HL-60 (cell line): Measurements from ENCODE around the gene LTBR.

Experiments
- DNase-seq, 2 experiments: peaks; one replicate each; pipeline ENCODE4 v3.0.0-alpha.2; 2010 to 2020; ENCODE audit warnings: low read depth in 1 of 2, low spot score in 1 of 2
- H3K27ac ChIP-seq: fragments of 250-450 bp; sonication (Bioruptor Pico); replicated peaks from 2 replicates; pipeline ENCODE4 v1.5.1; 2020; ENCODE audit warnings: mild to moderate bottlenecking, moderate library complexity
- H3K27me3 ChIP-seq: fragments of 250-450 bp; sonication (Bioruptor Pico); 2 replicates; pipeline ENCODE4 v1.5.1; 2021; ENCODE audit warnings: mild to moderate bottlenecking, moderate library complexity; ENCODE audit not compliant: insufficient read depth, poor library complexity, severe bottlenecking
- H3K4me3 ChIP-seq: replicated peaks from 2 replicates; pipeline ENCODE4 v1.5.1; 2011; ENCODE audit warnings: mild to moderate bottlenecking, control low read depth, low read length; ENCODE audit not compliant: insufficient read depth
- GABPA ChIP-seq: IDR thresholded peaks from 2 replicates; pipeline ENCODE4 v1.6.1; 2012; ENCODE audit warnings: low read depth
- POLR2AphosphoS5 ChIP-seq: IDR thresholded peaks from 2 replicates; pipeline ENCODE4 v1.6.1; 2012; ENCODE audit warnings: low read depth
- SPI1 ChIP-seq: IDR thresholded peaks from 2 replicates; pipeline ENCODE4 v1.6.1; 2012; ENCODE audit warnings: low read depth, mild to moderate bottlenecking, borderline replicate concordance
- TF ChIP-seq, protein P1 (sequence below): IDR thresholded peaks from 2 replicates; pipeline ENCODE4 v1.6.1; 2012; ENCODE audit warnings: low read depth; ENCODE audit not compliant: insufficient replicate concordance
- TF ChIP-seq, protein P2 (sequence below): IDR thresholded peaks from one replicate; pipeline ENCODE4 v1.5.1; 2011; ENCODE audit warnings: low read length, control low read depth, inconsistent platforms; ENCODE audit not compliant: insufficient read depth

LTBR gene

DNA sequence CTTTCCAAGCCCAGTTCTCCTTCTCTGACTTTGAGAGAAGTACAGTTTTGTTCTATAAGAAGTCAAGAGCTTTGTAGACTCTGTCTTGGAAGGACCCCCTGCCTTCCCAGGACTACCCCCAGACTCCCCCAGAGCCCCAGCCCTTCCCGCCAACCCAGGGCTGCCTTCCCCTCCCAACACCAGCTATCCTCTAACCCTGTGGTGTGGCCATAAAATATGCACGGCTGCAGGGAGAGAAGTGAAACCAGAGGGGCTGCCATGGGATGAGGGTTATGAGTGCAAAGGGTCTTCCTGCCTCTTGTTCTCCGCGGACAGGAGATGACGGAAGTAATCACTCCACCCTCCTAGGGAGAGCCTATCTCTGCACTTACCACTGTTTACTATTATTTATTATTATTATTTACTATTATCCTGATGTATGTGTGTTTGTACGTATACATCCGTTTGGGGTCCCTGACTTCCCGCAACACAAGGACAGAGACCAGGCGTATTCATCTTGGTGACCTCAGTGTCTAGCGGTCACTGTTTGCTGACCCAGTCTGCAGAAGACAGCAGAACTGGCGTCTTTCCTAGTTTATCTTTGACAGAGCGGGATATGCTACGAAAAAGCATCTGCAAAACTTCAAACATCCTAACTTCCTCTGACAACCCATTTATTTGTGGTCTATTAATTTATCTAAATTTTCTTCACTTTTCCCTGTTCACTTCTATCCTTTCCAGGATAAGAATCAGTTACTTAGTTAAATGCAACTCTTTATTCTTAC lies 5.1 kb upstream of the LTBR start:
- no peak for DNase-seq
- Histone ChIP-seq H3K27me3 (no peaks in the 10 kb centered on the region), H3K4me3 (no peak overlapping the region), H3K27ac (no peak overlapping the region)
- TF ChIP-seq, protein P1, sequence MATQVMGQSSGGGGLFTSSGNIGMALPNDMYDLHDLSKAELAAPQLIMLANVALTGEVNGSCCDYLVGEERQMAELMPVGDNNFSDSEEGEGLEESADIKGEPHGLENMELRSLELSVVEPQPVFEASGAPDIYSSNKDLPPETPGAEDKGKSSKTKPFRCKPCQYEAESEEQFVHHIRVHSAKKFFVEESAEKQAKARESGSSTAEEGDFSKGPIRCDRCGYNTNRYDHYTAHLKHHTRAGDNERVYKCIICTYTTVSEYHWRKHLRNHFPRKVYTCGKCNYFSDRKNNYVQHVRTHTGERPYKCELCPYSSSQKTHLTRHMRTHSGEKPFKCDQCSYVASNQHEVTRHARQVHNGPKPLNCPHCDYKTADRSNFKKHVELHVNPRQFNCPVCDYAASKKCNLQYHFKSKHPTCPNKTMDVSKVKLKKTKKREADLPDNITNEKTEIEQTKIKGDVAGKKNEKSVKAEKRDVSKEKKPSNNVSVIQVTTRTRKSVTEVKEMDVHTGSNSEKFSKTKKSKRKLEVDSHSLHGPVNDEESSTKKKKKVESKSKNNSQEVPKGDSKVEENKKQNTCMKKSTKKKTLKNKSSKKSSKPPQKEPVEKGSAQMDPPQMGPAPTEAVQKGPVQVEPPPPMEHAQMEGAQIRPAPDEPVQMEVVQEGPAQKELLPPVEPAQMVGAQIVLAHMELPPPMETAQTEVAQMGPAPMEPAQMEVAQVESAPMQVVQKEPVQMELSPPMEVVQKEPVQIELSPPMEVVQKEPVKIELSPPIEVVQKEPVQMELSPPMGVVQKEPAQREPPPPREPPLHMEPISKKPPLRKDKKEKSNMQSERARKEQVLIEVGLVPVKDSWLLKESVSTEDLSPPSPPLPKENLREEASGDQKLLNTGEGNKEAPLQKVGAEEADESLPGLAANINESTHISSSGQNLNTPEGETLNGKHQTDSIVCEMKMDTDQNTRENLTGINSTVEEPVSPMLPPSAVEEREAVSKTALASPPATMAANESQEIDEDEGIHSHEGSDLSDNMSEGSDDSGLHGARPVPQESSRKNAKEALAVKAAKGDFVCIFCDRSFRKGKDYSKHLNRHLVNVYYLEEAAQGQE = no peak
- no peak for TF ChIP-seq POLR2AphosphoS5
- TF ChIP-seq, protein P2, sequence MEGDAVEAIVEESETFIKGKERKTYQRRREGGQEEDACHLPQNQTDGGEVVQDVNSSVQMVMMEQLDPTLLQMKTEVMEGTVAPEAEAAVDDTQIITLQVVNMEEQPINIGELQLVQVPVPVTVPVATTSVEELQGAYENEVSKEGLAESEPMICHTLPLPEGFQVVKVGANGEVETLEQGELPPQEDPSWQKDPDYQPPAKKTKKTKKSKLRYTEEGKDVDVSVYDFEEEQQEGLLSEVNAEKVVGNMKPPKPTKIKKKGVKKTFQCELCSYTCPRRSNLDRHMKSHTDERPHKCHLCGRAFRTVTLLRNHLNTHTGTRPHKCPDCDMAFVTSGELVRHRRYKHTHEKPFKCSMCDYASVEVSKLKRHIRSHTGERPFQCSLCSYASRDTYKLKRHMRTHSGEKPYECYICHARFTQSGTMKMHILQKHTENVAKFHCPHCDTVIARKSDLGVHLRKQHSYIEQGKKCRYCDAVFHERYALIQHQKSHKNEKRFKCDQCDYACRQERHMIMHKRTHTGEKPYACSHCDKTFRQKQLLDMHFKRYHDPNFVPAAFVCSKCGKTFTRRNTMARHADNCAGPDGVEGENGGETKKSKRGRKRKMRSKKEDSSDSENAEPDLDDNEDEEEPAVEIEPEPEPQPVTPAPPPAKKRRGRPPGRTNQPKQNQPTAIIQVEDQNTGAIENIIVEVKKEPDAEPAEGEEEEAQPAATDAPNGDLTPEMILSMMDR = no peak
- no peak for TF ChIP-seq GABPA
- no peak for TF ChIP-seq SPI1

DNA sequence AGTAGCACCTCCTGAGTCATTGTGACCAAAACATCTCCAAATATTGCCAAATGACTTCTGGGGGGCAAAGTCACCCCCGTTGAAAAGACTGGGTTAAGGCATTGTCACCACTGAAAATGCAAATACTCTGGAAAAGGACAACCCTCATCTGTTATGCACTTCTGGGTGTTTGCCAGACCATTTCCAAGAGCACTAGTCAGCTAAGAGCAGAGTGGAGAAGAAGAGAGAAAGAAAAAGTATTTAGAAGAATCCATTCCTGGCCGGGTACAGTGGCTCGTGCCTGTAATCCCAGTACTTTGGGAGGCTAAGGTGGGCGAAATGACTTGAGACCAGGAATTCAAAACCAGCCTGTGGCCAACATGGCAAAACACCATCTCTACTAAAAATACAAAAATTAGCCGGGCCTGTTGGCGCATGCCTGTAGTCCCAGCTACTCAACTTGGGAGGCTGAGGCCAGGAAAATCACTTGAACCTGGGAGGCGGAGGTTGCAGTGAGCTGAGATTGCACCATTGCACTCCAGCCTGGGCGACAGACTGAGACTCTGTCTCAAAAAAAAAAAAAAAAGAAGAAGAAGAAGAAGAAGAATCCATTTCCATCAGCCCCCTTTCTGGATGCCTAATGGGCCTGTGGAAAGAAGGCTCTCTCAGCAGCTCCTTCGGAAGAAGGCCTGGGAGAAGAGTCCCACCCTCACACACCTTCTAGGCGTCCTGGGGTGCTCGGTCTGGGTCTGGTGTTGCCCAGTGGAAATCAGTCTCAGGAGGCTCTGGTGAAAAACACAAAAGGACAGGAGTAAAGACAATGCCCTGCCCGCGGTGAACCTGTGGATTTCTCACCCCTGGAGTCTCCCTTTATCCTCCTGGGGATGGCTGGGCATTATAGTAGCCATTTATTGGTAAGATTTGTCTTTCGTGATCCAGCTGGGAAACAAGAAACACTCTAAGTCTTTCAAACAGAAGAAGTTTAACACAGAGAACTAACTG lies 3.5 kb upstream of the LTBR start:
- no peak overlapping the region for H3K4me3 ChIP-seq
- TF ChIP-seq, protein P2 = no peak
- TF ChIP-seq SPI1 (no peak), POLR2AphosphoS5 (no peak), GABPA (no peak)
- TF ChIP-seq, protein P1 = no peak
- DNase-seq = no peak
- H3K27me3 ChIP-seq = no peaks in the 10 kb centered on the region
- H3K27ac ChIP-seq = no peak overlapping the region

DNA sequence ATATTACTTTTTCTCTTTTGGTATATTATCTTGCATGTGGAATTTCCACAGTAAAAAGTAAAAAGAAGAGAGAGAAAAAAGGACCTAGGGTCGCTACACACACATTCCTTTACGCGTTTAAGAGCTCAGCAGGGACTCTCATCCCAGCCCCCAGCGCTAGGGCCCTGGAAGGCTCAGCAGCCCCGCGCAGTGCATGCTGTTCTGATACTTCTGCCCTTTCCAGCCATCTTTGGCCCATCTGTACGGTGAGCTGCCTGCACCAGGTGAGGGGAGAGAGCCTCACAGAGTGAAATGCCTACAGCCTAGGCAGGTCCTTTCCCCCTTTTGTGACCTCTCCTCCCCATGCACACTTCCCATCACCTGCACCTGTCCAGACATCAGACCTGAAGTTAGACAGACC lies 1.6 kb upstream of the LTBR start:
- TF ChIP-seq, protein P2 = no peak
- TF ChIP-seq, protein P1 = no peak
- no peak for TF ChIP-seq GABPA
- no peak for TF ChIP-seq POLR2AphosphoS5
- TF ChIP-seq SPI1 = no peak
- DNase-seq = no peak
- no peaks in the 10 kb centered on the region for H3K27me3 ChIP-seq
- H3K27ac ChIP-seq = no peak overlapping the region
- H3K4me3 ChIP-seq = no peak overlapping the region
